NCI-H446 treated with DMSO at 0.1 percent for 48 hours (cell line): ENCODE data around the gene SPATS1.
A peak's percentile ranks its signal among the peaks of the same experiment; 100 is the strongest.
"Not testable (repeated sequence)": the region's sequence is repeated elsewhere in the genome, so short reads cannot be mapped to it uniquely, and the experiment has no call there.

Experiments
- DNase-seq: peaks from one replicate; lab custom pipeline; 2025; lab: John Stamatoyannopoulos, UW

The SPATS1 gene

GRCh38 chr6:44342052-44342451 is 398 bp upstream of the SPATS1 start:
- no peak for DNase-seq

GRCh38 chr6:44346818-44347217 is 4.4 kb downstream of the SPATS1 start:
- not testable (repeated sequence) for DNase-seq

- no peak for DNase-seq
Measured at GRCh38 chr6:44349904-44350649, 7.6 kb downstream of the SPATS1 start.

- DNase-seq = not testable (repeated sequence)
Measured at GRCh38 chr6:44350650-44350994, 8.2 kb downstream of the SPATS1 start.

GRCh38 chr6:44352259-44352658 is 9.8 kb downstream of the SPATS1 start:
- no peak for DNase-seq

GRCh38 chr6:44353336-44353735 is 10.9 kb downstream of the SPATS1 start:
- DNase-seq = no peak

- no peak for DNase-seq
Measured at GRCh38 chr6:44355640-44356039, 13.2 kb downstream of the SPATS1 start.

- DNase-seq = no peak
Measured at GRCh38 chr6:44356487-44356886, 14.0 kb downstream of the SPATS1 start.

- no peak for DNase-seq
Measured at GRCh38 chr6:44359973-44360372, 17.5 kb downstream of the SPATS1 start.

- no peak for DNase-seq
Measured at GRCh38 chr6:44361947-44362346, 19.5 kb downstream of the SPATS1 start.

GRCh38 chr6:44363377-44363926 is 21.0 kb downstream of the SPATS1 start:
- DNase-seq = no peak

GRCh38 chr6:44366781-44367180 is 24.3 kb downstream of the SPATS1 start:
- DNase-seq = no peak

- DNase-seq = no peak
Measured at GRCh38 chr6:44367681-44368080, 25.2 kb downstream of the SPATS1 start.

- DNase-seq = no peak
Measured at GRCh38 chr6:44373051-44373450, 30.6 kb downstream of the SPATS1 start.

GRCh38 chr6:44373787-44374186 is 31.3 kb downstream of the SPATS1 start:
- DNase-seq = no peak

GRCh38 chr6:44375071-44375470 is 32.6 kb downstream of the SPATS1 start:
- DNase-seq = no peak

- DNase-seq = no peak
Measured at GRCh38 chr6:44377484-44377883, 35.0 kb downstream of the SPATS1 start.

- DNase-seq = no peak
Measured at GRCh38 chr6:44377971-44378370, 35.5 kb downstream of the SPATS1 start.

- no peak for DNase-seq
Measured at GRCh38 chr6:44381739-44382138, 39.3 kb downstream of the SPATS1 start.

- DNase-seq = no peak
Measured at GRCh38 chr6:44386364-44386928, 44.0 kb downstream of the SPATS1 start.

GRCh38 chr6:44386929-44387345 is 44.5 kb downstream of the SPATS1 start:
- DNase-seq = no peak

GRCh38 chr6:44387346-44388134 is 45.1 kb downstream of the SPATS1 start, which contains the start of gene CDC5L:
Gene CDC5L (plus strand): TSS chr6:44387706. CDS start chr6:44387824, 118 bp downstream.
- peak; percentile 98 for DNase-seq

- no peak for DNase-seq
Measured at GRCh38 chr6:44388135-44388487, 45.7 kb downstream of the SPATS1 start.
